ENCODE results near the gene PPP1CA. TPM values are rescaled to one million over a fixed set of nuclear protein-coding genes. Genes with fewer than 3 reads are reported as not detected.

The PPP1CA gene
- total RNA-seq, 1 donor from 2014 or later, result 145 TPM

- no peaks in the 10 kb centered on the region for H3K9me3 Mint-ChIP-seq (ENCODE audit: low read depth)
- TF ChIP-seq, protein P1, sequence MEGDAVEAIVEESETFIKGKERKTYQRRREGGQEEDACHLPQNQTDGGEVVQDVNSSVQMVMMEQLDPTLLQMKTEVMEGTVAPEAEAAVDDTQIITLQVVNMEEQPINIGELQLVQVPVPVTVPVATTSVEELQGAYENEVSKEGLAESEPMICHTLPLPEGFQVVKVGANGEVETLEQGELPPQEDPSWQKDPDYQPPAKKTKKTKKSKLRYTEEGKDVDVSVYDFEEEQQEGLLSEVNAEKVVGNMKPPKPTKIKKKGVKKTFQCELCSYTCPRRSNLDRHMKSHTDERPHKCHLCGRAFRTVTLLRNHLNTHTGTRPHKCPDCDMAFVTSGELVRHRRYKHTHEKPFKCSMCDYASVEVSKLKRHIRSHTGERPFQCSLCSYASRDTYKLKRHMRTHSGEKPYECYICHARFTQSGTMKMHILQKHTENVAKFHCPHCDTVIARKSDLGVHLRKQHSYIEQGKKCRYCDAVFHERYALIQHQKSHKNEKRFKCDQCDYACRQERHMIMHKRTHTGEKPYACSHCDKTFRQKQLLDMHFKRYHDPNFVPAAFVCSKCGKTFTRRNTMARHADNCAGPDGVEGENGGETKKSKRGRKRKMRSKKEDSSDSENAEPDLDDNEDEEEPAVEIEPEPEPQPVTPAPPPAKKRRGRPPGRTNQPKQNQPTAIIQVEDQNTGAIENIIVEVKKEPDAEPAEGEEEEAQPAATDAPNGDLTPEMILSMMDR (IDR thresholded peaks at IDR 0.05; ENCODE audit: unreplicated experiment), result no peak
- H3K4me3 Mint-ChIP-seq (ENCODE audit: low read depth), result peak overlapping the region; percentile 90
- peaks cover 22% of the 10 kb centered on the region for H3K4me1 Mint-ChIP-seq (ENCODE audit: low read depth)
- H3K36me3 Mint-ChIP-seq (ENCODE audit: insufficient read depth), result no peaks in the 10 kb centered on the region
- peaks cover 4% of the 10 kb centered on the region for H3K27me3 Mint-ChIP-seq
- no peak for DNase-seq (ENCODE audit: low spot score, unreplicated experiment)
- peak overlapping the region; percentile 94 for H3K27ac Mint-ChIP-seq
These were observed 47.3 kb downstream of the PPP1CA start for GRCh38 chr11:67354075-67355022.

DNA sequence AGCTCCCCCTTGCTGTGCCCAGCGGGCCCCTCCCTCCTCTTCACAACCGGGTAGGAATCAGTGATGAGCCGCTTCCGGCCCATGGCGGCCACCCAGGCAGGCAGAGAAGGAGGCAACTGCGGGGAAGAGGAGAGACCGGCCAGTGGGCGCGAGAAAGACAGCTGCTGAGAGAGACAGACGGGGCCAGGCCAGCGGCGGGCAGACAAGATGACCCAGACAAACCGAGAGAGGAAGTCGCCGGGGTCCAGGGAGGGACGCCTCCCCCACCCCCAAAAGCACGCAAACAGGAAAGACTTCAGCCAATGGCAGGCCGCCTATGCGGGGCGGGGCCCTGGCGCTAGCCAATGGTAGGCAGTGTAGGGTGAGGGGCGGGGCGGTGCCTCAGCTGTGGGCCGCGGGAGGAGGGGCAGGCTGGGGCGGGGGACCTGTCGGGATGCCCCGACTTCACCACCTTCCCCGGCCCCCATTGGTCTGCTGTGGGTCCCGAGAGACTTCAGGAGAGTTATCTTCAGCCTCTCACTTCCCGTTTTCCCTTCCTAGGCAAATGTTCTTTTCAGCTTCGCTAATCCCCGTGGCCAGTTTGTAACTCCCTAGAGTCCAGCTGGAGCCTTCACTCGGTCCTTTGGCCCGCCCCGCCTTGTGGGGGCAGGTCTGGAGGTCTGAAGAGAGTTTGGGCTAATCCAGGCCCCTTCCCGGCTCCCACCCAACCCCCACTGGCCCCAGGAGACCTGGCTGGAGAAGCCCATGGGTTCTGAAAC, 48.2 kb downstream of the PPP1CA start, which contains the start of gene POLD4:
TSS of gene POLD4 (minus strand) at position 230 of the 758 bp plus-strand sequence. CDS start at position 83, 147 bp downstream.
- H3K4me3 Mint-ChIP-seq (ENCODE audit: low read depth), result peak within 1 kb of the TSS; percentile 90
- H3K36me3 Mint-ChIP-seq (ENCODE audit: insufficient read depth), result no peaks in the 10 kb centered on the region
- H3K9me3 Mint-ChIP-seq (ENCODE audit: low read depth), result no peaks in the 10 kb centered on the region
- H3K27ac Mint-ChIP-seq, result peak within 1 kb of the TSS; percentile 97
- peak; percentile 89 for DNase-seq (ENCODE audit: low spot score, unreplicated experiment)
- H3K27me3 Mint-ChIP-seq, result peaks cover 4% of the 10 kb centered on the region
- TF ChIP-seq, protein P1 (IDR thresholded peaks at IDR 0.05; ENCODE audit: unreplicated experiment), result no peak
- H3K4me1 Mint-ChIP-seq (ENCODE audit: low read depth), result peaks cover 26% of the 10 kb centered on the region

DNA sequence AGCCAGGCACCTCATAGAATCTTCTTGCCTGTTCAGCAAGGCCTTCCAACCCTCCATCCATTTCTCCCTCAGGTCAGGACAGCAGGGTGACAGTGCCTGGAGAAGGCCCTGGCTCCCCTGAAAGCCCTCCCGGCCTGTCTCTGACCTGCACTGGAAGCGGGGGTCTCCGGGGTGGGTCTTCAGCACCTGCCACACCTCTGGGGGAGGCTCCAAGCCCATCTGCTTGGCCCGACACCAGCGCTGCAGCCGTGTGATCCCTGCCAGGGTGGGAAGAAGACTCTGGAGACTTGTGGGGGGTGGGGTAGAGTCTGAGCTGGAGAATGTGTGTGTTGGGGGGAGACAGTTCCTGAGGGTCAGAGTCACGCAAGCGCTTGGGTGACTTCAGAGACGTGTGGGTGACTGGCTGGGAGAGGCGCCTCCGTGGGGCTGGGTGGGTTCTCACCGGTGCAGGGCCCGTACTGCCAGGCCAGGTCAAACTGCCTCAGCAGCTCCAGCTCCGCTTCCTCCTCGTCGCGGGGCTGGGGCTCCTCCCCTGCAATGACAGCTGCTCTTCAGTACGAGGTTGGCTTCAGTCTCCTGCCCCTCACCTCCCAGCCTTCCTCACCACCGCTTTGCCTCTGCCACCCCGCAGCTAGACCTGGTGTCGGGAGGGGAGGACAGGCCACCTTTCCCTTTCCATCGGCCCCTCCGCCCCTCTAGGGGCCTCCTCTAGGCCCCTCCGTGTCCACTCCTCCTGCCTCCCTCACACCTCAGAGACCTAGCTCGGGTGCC, 48.9 kb downstream of the PPP1CA start:
- Mint-ChIP-seq H3K27me3 (no peaks in the 10 kb centered on the region), H3K9me3 (ENCODE audit: low read depth) (no peaks in the 10 kb centered on the region), H3K36me3 (ENCODE audit: insufficient read depth) (no peaks in the 10 kb centered on the region), H3K4me3 (ENCODE audit: low read depth) (peak overlapping the region; percentile 90), H3K4me1 (ENCODE audit: low read depth) (peaks cover 32% of the 10 kb centered on the region), H3K27ac (peak overlapping the region; percentile 97)
- no peak for DNase-seq (ENCODE audit: low spot score, unreplicated experiment)
- TF ChIP-seq, protein P1 (IDR thresholded peaks at IDR 0.05; ENCODE audit: unreplicated experiment), result no peak

DNA sequence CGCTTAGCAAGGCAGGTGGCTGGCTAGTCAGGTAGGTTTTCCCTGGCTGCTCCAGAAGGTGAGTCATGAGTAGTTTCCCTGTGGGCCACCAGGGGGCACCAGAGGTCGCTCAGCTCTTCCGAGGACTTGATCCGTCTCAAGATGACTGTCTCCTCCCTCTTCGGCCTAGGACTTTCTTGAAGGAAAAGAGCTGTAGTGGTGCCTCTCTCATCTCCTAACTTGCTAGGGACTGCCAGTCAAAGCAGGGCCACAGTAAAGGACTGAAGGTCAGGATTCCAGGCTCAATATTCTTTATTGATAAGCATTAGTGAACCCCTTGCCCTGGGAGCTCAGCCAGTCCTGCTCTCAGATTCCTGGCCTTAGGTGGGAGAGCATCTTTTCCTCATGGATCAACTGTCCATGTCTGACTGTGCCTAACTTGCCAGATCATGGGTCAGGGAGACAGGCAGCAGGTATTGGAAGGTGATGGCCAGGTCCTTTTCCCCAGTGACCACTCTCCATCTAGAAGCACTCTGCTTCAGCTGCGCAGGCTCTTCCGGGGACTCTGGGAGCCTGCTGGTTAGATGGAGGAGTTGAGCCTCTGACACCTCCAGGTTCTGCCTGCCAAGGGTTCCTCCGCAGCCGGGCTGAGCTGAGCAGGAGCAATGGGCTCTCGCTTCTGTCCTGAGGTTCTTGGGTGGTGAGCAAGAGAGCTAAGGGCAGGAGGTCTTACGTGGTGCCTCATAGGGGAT, 50.2 kb downstream of the PPP1CA start:
- Mint-ChIP-seq H3K27ac (peak overlapping the region; percentile 16), H3K36me3 (ENCODE audit: insufficient read depth) (no peaks in the 10 kb centered on the region), H3K4me3 (ENCODE audit: low read depth) (peak overlapping the region; percentile 54), H3K4me1 (ENCODE audit: low read depth) (peaks cover 28% of the 10 kb centered on the region), H3K27me3 (no peaks in the 10 kb centered on the region), H3K9me3 (ENCODE audit: low read depth) (no peaks in the 10 kb centered on the region)
- no peak for DNase-seq (ENCODE audit: low spot score, unreplicated experiment)
- TF ChIP-seq, protein P1 (IDR thresholded peaks at IDR 0.05; ENCODE audit: unreplicated experiment), result peak; percentile 91

Measured in progenitor cell of endocrine pancreas (in vitro differentiated cells).